Activated T-cell treated with anti-CD3 and anti-CD28 coated beads, Interleukin-2, amount 50 U/mL, for 1 hour (primary cell): Measurements from ENCODE around the gene TRIM17.

ENCODE experiments used
- DNase-seq: peaks from one replicate; pipeline ENCODE4 v3.0.0-alpha.2; 2020

The TRIM17 gene

DNA sequence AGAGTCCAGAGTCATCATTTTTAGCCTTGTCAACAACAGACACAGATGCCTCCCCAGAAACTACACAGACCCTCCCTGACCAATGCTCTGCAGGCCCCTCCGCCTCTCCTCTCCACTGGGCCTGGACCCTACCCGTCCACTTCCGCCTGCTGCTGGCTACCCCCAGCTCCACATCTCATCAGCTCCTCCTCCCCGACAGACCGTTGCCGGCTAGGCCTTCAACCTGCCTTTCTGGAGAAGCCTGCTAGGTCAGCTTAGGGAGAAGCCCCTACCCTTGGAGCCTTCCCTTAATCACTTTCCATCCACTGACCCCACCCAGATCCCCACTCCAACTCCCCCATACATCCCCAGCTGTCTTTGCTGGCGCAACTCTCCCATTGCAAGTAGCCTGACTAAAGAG is 1.4 kb downstream of the TRIM17 start:
- DNase-seq, result no peak

- no peak for DNase-seq
These were observed 2.0 kb downstream of the TRIM17 start for GRCh38 chr1:228414511-228415211.

- no peak for DNase-seq
These were observed 3.2 kb downstream of the TRIM17 start for GRCh38 chr1:228413241-228414010.

DNA sequence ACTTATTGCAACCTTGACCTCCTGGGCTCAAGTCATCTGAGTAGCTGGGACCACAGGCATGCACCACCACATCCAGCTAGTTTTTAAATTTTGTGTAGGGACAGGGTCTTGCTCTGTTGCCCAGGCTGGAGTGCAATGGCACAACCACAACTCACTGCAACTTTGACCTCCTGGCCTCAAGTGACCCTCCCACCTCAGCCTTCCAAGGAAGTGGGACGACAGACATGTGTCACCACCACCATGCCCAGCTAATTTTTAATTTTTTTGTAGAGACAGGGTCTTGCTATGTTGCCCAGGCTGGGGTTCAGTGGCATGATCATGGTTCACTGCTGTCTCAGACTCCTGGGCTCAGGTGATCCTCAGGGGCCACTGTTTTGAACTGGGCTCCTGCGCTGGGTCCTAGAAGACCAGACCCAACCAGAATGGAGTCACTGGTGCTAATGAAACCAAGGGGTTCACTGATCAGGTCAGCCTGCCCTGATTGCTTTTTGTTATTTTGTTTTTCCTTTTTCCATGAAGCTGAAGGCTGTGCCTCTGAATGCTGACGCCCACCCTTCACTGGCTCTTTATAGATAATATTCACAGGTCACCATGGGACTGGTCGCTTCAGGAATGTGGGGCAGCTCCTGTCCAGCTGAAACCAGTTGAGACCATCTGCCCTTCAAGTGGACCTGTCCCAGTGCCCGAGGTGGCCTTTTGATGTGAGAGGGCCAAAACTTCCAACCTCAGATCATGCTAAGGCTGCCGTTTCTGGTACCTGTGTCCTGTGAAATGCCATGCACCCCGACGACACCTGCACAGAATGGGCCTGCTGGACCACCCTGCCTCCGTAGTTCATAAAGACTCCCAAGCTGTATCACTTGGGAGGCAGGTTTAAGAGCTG is 4.9 kb downstream of the TRIM17 start:
- no peak for DNase-seq

GRCh38 chr1:228411121-228411520 is 5.5 kb downstream of the TRIM17 start:
- DNase-seq, result no peak

- DNase-seq, result no peak
These were observed 6.0 kb downstream of the TRIM17 start for GRCh38 chr1:228410671-228411070.

GRCh38 chr1:228410015-228410414 is 6.6 kb downstream of the TRIM17 start:
- DNase-seq, result no peak

DNA sequence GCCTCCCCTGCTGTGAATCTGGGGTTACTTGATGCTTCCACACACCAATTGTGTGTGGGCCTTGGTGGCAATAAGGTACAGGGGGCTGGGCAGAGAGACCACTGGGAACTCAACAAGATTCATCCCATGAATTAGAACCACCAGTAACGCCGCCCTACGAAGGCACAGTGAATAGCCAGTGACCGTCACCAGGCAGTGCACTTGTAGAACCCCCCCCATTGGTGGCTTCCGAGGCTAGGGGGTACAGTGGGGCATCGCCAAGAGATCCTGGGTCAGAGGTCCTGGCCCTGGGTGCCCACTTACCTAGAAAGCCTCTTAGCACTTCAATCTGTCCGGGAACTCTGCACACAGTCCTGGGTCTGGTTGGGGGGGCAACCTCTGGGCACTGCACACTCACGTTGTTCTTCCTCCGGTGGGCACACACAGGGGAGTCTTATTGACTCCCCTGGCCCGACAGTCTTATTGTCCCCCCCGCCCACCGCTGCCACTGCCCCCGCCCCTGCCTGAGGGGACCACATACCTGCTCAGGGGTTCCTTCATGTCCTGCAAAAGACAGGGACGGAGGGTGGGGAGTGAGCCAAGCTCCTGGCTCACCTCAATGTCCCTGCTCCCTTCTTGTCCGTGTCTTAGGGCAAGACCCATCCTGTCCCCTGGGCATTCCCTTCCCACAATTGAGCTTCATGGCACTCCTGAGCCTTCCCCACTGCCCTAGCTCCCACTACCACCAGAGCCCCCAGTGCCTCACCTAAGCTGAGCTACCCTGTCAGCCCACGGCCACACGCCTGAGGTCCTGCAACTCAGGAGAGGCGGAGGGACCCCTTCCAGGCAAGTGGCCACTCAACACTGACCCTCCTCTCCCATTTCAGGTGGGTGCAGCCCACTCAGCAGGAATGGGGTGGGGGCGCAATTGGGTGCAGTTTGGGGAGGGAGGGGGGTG is 7.5 kb downstream of the TRIM17 start:
- no peak for DNase-seq

- DNase-seq, result no peak
These were observed 8.4 kb downstream of the TRIM17 start for GRCh38 chr1:228408041-228408868.

GRCh38 chr1:228407106-228408040 is 9.3 kb downstream of the TRIM17 start:
- DNase-seq, result no peak

- no peak for DNase-seq
These were observed 10.8 kb downstream of the TRIM17 start for GRCh38 chr1:228405979-228406228.

- no peak for DNase-seq
These were observed 11.3 kb downstream of the TRIM17 start for GRCh38 chr1:228405200-228405978.

DNA sequence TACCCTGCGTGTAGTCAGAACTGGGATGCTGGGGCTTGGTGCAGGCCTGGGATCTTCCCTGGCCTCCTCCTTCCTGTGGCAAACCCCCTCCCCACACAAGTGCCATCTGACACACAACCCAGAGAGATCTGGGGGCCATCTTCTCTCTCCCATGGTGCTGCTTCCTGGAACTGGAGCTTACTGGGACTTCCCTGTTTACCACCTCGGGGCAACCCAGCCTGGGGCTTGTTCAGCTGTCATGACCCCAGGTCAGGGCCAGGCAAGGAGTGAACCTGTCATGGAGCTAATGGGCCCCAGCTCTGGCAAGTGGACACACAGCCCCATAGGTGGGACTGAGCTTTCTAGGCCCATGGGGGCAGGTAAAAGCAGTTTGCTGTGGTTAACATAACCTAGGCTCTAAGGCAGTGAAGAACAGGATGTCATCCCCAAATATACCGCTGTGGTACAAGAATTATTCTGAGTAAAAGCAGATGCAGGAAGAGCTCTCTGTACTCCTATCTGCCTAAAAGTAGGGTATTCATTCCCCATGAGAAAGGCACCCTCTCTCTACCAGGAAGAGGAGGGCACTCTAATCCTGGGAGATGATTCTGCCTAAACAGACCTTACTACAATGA is 12.4 kb downstream of the TRIM17 start:
- DNase-seq, result no peak

GRCh38 chr1:228403231-228403631 is 13.4 kb downstream of the TRIM17 start:
- no peak for DNase-seq

GRCh38 chr1:228402641-228403025 is 14.0 kb downstream of the TRIM17 start:
- no peak for DNase-seq

GRCh38 chr1:228401782-228402640 is 14.7 kb downstream of the TRIM17 start:
- DNase-seq, result no peak

DNA sequence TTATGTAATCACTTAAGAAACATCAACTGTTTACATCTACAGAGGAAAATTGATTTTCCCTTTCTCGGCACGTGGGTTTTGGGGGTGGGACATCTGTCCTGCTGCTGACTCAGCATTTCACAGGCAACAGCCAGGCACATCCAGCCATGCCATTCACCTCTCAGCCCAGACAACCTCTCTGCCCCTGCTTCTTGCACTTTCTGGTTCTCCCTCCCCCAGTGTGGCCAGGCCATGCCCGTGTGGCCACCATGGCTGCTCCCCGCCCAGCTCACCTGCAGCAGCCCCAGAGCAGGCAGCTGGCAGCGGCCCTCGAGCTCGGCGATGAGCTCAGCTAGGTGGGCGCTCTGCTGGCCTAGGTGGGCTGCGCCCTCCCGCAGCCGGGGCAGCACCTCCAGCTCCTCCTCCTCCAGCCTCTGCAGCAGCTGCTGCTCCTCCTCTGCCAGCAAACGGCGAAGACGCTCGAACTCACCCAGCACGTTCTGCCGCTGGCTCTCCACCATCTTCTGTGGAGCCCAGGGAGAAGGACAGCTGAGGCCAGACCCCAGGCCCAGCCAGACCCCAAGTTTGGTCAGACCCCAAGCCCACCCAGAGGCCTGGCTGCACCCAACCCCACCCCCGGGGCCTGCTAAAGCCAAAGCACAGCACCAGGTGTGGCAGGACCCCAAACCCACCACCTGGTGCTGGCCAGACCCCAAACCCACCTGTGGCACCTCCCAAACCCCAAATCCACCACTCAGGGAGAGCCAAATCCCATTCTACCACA is 15.8 kb downstream of the TRIM17 start:
- DNase-seq, result no peak
